ENCODE results near the gene CALB2. TPM values are rescaled to one million over a fixed set of nuclear protein-coding genes. Genes with fewer than 3 reads are reported as not detected.

The CALB2 gene
- total and polyA plus RNA-seq, 2 donors (not counting 3 experiments of a cell fraction or from before 2014, with no cell fraction given) = not detected

GRCh38 chr16:71354156-71354555 is 4.4 kb upstream of the CALB2 start:
- no TSS peak for BruUV-seq (replicated peaks)
- Histone ChIP-seq H3K9me1 (replicated peaks; ENCODE audit: control insufficient read depth, extremely low read depth, insufficient read depth, low read length) (no peaks in the 10 kb centered on the region), H2AFZ (ENCODE audit: low read depth, low read length) (no peak overlapping the region), H3K9ac (replicated peaks; ENCODE audit: extremely low read depth, insufficient read depth, low read length) (no peak overlapping the region), H3K4me2 (ENCODE audit: insufficient read depth, low read length) (no peak overlapping the region), H3K27me3 (ENCODE audit: control insufficient read depth in 2 of 2, insufficient read depth in 2 of 2, low read length in 2 of 2) (no peaks in the 10 kb centered on the region), H3K27ac (ENCODE audit: insufficient read depth, low read depth, low read length) (no peak overlapping the region), H4K20me1 (replicated peaks; ENCODE audit: control insufficient read depth, extremely low read depth, insufficient read depth, low read length) (no peaks in the 10 kb centered on the region), H3K4me1 (ENCODE audit: control insufficient read depth, extremely low read depth, insufficient read depth, low read length) (peaks cover 2% of the 10 kb centered on the region), H3K4me3 (replicated peaks in 1 of 3; ENCODE audit: insufficient read depth in 1 of 3, low read depth in 1 of 3, low read length in 3 of 3) (no peak overlapping the region), H3K36me3 (ENCODE audit: control insufficient read depth in 2 of 2, extremely low read depth in 1 of 2, insufficient read depth in 2 of 2, low read length in 2 of 2) (no peaks in the 10 kb centered on the region), H3K9me3 (replicated peaks; ENCODE audit: control insufficient read depth, insufficient read depth, low read length) (no peaks in the 10 kb centered on the region), H3K79me2 (ENCODE audit: control insufficient read depth, insufficient read depth, low read length) (no peaks in the 10 kb centered on the region)
- dilution Hi-C loops (cut with MboI; ENCODE audit: extremely low pct_ligation_motif_present, low sequenced_read_pairs) = no loop called here
- intact Hi-C loops (cut with micrococcal nuclease) = no loop called here
- TF ChIP-seq MAX (IDR thresholded peaks at IDR 0.05; ENCODE audit: insufficient read depth, insufficient read length) = no peak
- TF ChIP-seq EZH2 (IDR thresholded peaks at IDR 0.05; ENCODE audit: borderline replicate concordance, low read depth, low read length, severe bottlenecking) = no peak
- TF ChIP-seq FOS (IDR thresholded peaks at IDR 0.05; ENCODE audit: borderline replicate concordance, insufficient read depth, low read length) = no peak
- no peak for TF ChIP-seq POLR2A (IDR thresholded peaks at IDR 0.05; ENCODE audit: low read depth, low read length)
- TF ChIP-seq JUN (IDR thresholded peaks at IDR 0.05; ENCODE audit: borderline replicate concordance, insufficient read depth, insufficient read length, low read depth) = no peak
- TF ChIP-seq CTCF (IDR thresholded peaks at IDR 0.05; ENCODE audit: extremely low read depth in 1 of 2, insufficient read depth in 1 of 2, low read depth in 1 of 2, low read length in 2 of 2) = no peak
- no peak for TF ChIP-seq POLR2AphosphoS5 (IDR thresholded peaks at IDR 0.05; ENCODE audit: insufficient read depth, low read depth, low read length)
- POLR2A ChIA-PET = no interaction called here
- FAIRE-seq = no peak
- no peak for DNase-seq (ENCODE audit: low read depth, low spot score)
- CTCF ChIA-PET = interaction anchor here (6.3 kb wide), 1 partner anchor 43 kb away, joined by 36 read pairs; no protein-coding TSS in a partner anchor
